Panc1 (cell line): ENCODE measurements around the gene ZNF283. TPM values are rescaled to one million over a fixed set of nuclear protein-coding genes. Genes with fewer than 3 reads are reported as not detected.

Experiments used
- ATAC-seq: fragments of 200-7000 bp; cut with Tn5 transposase; 2 replicates; pipeline ENCODE4 v1.9.1; 2020; ENCODE audit warnings: mild to moderate bottlenecking, moderate library complexity
- BruUV-seq: library from RNA; stranded (reverse); fragments of 400-500 nt; replicated peaks from 2 replicates; lab custom pipeline; 2021; lab: Mats Ljungman, UMichigan
- CTCF ChIA-PET: fragments of 300-600 bp; sonication (Branson Sonifier 250); formaldehyde crosslinking; loops from one replicate; lab custom pipeline; 2022; ENCODE audit warnings: antibody characterized with exemption; lab: Charles Lee
- POLR2A ChIA-PET: fragments of 300-600 bp; sonication (Branson Sonifier 250); formaldehyde crosslinking; loops from one replicate; lab custom pipeline; 2022; ENCODE audit warnings: antibody characterized with exemption; lab: Charles Lee
- DNase-seq: peaks from one replicate; pipeline ENCODE4 v3.0.0-alpha.2; 2010; ENCODE audit warnings: low read depth, low spot score
- H3K27ac ChIP-seq: 2 replicates; pipeline ENCODE4 v1.5.1; 2011; ENCODE audit warnings: mild to moderate bottlenecking, low read length, inconsistent platforms
- H3K27me3 ChIP-seq: fragments of 200-500 bp; sonication (Bioruptor generic); 2 replicates; pipeline ENCODE4 v1.6.0; 2014; ENCODE audit warnings: low read length, inconsistent platforms; ENCODE audit not compliant: control insufficient read depth, insufficient read depth
- H3K36me3 ChIP-seq: fragments of 200-500 bp; sonication (Bioruptor generic); 2 replicates; pipeline ENCODE4 v1.5.1; 2014; ENCODE audit warnings: inconsistent platforms, mild to moderate bottlenecking, low read length, moderate library complexity; ENCODE audit not compliant: control insufficient read depth, insufficient read depth
- H3K4me1 ChIP-seq: 2 replicates; pipeline ENCODE4 v1.5.1; 2011; ENCODE audit warnings: inconsistent platforms, mild to moderate bottlenecking, low read length, moderate library complexity; ENCODE audit not compliant: control insufficient read depth, insufficient read depth
- H3K4me3 ChIP-seq, 2 experiments: 2 replicates each; pipeline ENCODE4 v1.5.1; 2011 to 2012; ENCODE audit warnings: low read depth in 2 of 2, low read length in 2 of 2, mild to moderate bottlenecking in 2 of 2, inconsistent platforms in 1 of 2, moderate library complexity in 1 of 2
- H3K9me3 ChIP-seq: fragments of 200-500 bp; sonication (Bioruptor generic); 2 replicates; pipeline ENCODE4 v1.5.1; 2014; ENCODE audit warnings: low read depth, mild to moderate bottlenecking, inconsistent platforms, low read length, moderate library complexity; ENCODE audit not compliant: control insufficient read depth, insufficient read depth
- POLR2AphosphoS5 ChIP-seq: IDR thresholded peaks from 2 replicates; pipeline ENCODE4 v1.6.1; 2012; ENCODE audit warnings: mild to moderate bottlenecking, low read depth, low read length, moderate library complexity
- SIN3A ChIP-seq: IDR thresholded peaks from 2 replicates; pipeline ENCODE4 v1.6.1; 2012; ENCODE audit warnings: low read depth, mild to moderate bottlenecking, low read length, moderate library complexity, borderline replicate concordance; ENCODE audit not compliant: insufficient read depth
- TCF7L2 ChIP-seq: IDR thresholded peaks from 2 replicates; pipeline ENCODE4 v1.6.1; 2011; ENCODE audit warnings: mild to moderate bottlenecking, low read depth, low read length, inconsistent platforms
- in situ Hi-C: cut with HindIII; loops from 2 replicates; pipeline ENCODE4 v1.10.0; 2016; ENCODE audit warnings: low sequenced_read_pairs, low pct_unique_long_range_greater_than_20kb
- intact Hi-C: fragments of 100-400 bp; cut with micrococcal nuclease; formaldehyde crosslinking; loops from one replicate; pipeline ENCODE4 v1.10.0; 2022; ENCODE audit not compliant: unreplicated experiment
- total RNA-seq: library from RNA; stranded (reverse); gene quantifications from one replicate; pipeline ENCODE4 v1.2.1, GENCODE V29; 2021; ENCODE audit not compliant: unreplicated experiment
- TF ChIP-seq, protein P1 (sequence below), 2 experiments: IDR thresholded peaks; 2 replicates each; pipeline ENCODE4 v1.6.1; 2011 to 2012; ENCODE audit warnings: low read depth in 2 of 2, control low read depth in 1 of 2, low read length in 1 of 2, mild to moderate bottlenecking in 1 of 2, moderate library complexity in 1 of 2; ENCODE audit not compliant: insufficient read depth in 1 of 2
- TF ChIP-seq, protein P2 (sequence below): fragments of 450-650 bp; IDR thresholded peaks from 2 replicates; pipeline ENCODE4 v1.5.1; 2017; ENCODE audit warnings: mild to moderate bottlenecking

The ZNF283 gene
- total RNA-seq, 1 experiment from 2014 or later: 6.9 TPM

DNA sequence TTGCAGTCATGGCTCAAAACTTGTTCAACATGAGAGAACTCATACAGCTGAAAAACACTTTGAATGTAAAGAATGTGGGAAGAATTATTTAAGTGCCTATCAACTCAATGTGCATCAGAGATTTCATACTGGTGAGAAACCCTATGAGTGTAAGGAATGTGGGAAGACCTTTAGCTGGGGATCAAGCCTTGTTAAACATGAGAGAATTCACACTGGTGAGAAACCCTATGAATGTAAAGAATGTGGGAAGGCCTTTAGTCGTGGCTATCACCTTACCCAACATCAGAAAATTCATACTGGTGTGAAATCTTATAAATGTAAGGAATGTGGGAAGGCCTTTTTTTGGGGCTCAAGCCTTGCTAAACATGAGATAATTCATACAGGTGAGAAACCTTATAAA lies 20.1 kb downstream of the ZNF283 start:
- TF ChIP-seq, protein P1, sequence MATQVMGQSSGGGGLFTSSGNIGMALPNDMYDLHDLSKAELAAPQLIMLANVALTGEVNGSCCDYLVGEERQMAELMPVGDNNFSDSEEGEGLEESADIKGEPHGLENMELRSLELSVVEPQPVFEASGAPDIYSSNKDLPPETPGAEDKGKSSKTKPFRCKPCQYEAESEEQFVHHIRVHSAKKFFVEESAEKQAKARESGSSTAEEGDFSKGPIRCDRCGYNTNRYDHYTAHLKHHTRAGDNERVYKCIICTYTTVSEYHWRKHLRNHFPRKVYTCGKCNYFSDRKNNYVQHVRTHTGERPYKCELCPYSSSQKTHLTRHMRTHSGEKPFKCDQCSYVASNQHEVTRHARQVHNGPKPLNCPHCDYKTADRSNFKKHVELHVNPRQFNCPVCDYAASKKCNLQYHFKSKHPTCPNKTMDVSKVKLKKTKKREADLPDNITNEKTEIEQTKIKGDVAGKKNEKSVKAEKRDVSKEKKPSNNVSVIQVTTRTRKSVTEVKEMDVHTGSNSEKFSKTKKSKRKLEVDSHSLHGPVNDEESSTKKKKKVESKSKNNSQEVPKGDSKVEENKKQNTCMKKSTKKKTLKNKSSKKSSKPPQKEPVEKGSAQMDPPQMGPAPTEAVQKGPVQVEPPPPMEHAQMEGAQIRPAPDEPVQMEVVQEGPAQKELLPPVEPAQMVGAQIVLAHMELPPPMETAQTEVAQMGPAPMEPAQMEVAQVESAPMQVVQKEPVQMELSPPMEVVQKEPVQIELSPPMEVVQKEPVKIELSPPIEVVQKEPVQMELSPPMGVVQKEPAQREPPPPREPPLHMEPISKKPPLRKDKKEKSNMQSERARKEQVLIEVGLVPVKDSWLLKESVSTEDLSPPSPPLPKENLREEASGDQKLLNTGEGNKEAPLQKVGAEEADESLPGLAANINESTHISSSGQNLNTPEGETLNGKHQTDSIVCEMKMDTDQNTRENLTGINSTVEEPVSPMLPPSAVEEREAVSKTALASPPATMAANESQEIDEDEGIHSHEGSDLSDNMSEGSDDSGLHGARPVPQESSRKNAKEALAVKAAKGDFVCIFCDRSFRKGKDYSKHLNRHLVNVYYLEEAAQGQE (IDR thresholded peaks at IDR 0.05; ENCODE audit: insufficient read depth in 1 of 2, low read depth in 2 of 2, low read length in 1 of 2): no peak
- TF ChIP-seq TCF7L2: no peak
- no peak for TF ChIP-seq POLR2AphosphoS5
- TF ChIP-seq, protein P2, sequence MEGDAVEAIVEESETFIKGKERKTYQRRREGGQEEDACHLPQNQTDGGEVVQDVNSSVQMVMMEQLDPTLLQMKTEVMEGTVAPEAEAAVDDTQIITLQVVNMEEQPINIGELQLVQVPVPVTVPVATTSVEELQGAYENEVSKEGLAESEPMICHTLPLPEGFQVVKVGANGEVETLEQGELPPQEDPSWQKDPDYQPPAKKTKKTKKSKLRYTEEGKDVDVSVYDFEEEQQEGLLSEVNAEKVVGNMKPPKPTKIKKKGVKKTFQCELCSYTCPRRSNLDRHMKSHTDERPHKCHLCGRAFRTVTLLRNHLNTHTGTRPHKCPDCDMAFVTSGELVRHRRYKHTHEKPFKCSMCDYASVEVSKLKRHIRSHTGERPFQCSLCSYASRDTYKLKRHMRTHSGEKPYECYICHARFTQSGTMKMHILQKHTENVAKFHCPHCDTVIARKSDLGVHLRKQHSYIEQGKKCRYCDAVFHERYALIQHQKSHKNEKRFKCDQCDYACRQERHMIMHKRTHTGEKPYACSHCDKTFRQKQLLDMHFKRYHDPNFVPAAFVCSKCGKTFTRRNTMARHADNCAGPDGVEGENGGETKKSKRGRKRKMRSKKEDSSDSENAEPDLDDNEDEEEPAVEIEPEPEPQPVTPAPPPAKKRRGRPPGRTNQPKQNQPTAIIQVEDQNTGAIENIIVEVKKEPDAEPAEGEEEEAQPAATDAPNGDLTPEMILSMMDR: no peak
- TF ChIP-seq SIN3A: no peak
- Histone ChIP-seq H3K9me3 (peaks cover 82% of the 10 kb centered on the region), H3K4me3 (no peak overlapping the region), H3K27ac (no peak overlapping the region), H3K27me3 (no peaks in the 10 kb centered on the region), H3K4me1 (no peaks in the 10 kb centered on the region), H3K36me3 (peaks cover 2% of the 10 kb centered on the region; the same call in 1 of the 2 replicates)
- DNase-seq (no peak), ATAC-seq (no peak)
- BruUV-seq: no TSS peak
- intact Hi-C loops: no loop called here
- CTCF ChIA-PET: no interaction called here
- POLR2A ChIA-PET: no interaction called here
- in situ Hi-C loops: no loop called here

DNA sequence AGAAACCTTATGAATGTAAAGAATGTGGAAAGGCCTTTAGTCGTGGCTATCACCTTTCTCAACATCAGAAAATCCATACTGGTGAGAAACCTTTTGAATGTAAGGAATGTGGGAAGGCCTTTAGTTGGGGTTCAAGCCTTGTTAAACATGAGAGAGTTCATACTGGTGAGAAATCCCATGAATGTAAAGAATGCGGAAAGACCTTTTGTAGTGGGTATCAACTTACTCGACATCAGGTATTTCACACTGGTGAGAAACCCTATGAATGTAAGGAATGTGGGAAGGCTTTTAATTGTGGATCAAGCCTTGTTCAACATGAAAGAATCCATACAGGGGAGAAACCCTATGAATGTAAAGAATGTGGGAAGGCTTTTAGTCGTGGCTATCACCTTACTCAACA lies 20.8 kb downstream of the ZNF283 start:
- TF ChIP-seq POLR2AphosphoS5: no peak
- TF ChIP-seq, protein P2: no peak
- TF ChIP-seq TCF7L2: no peak
- no peak for TF ChIP-seq SIN3A
- TF ChIP-seq, protein P1 (IDR thresholded peaks at IDR 0.05; ENCODE audit: insufficient read depth in 1 of 2, low read depth in 2 of 2, low read length in 1 of 2): no peak
- intact Hi-C loops (no loop called here), in situ Hi-C loops (no loop called here)
- CTCF ChIA-PET: no interaction called here
- Histone ChIP-seq H3K36me3 (peaks cover 2% of the 10 kb centered on the region; the same call in 1 of the 2 replicates), H3K9me3 (peaks cover 78% of the 10 kb centered on the region), H3K4me1 (no peaks in the 10 kb centered on the region), H3K27ac (no peak overlapping the region), H3K4me3 (no peak overlapping the region), H3K27me3 (no peaks in the 10 kb centered on the region)
- POLR2A ChIA-PET: interaction anchor here (0.7 kb wide), 1 partner anchor 53 kb away, joined by 4 read pairs; no protein-coding TSS in a partner anchor
- DNase-seq (no peak), ATAC-seq (no peak)
- BruUV-seq: no TSS peak
